Stimulated activated CD4-positive, alpha-beta T cell treated with anti-CD3 and anti-CD28 coated beads, Interleukin-12 subunit alpha, Interleukin-12 subunit beta, amount 100 ng/mL, for 48 hours (primary cell): ENCODE results near the gene DRD3.

Experiments used
- DNase-seq, 3 donors: peaks; one replicate each; pipeline ENCODE4 v3.0.0-alpha.2; 2020; ENCODE audit warnings: low read depth in 2 of 3, low spot score in 1 of 3

The DRD3 gene

DNA sequence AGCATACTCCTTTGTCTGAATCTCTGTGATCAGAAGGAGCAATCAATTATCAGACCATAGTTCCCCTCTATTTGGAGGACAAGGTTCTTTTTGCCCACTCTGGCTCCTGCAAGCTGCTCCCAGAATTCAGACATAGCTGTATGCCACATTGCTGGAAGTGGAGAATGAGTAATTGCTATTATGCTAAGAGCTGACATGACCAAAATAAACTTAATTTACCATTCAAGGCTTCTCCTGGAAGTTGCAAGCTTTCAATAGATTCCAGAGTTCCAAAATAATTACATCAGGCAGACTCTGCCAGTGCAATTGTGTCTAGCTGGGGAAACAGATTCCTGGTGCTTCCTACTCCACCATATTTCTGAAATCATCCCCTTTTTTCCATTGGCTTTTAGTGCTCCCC, 7.6 kb upstream of the DRD3 start:
- no peak for DNase-seq

DNA sequence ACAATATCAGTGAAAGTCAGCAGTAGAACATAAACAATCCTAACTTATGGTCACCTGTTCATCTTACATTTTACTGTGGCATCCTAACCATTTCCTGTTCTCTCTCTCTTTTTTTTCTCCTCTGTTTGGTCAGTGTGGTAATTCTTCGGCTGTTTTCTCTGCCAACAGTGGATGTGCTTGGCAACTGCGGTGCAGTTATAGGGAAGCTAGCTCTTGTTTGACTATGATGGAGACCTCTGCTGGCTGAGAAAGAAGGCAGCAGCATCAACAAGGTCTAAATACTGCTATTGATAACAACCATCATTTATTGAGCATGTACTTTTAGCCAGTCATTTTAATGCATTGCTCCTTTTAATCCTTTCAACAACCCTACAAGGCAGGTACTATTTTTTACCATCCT, 723 bp upstream of the DRD3 start:
- DNase-seq, result no peak

DNA sequence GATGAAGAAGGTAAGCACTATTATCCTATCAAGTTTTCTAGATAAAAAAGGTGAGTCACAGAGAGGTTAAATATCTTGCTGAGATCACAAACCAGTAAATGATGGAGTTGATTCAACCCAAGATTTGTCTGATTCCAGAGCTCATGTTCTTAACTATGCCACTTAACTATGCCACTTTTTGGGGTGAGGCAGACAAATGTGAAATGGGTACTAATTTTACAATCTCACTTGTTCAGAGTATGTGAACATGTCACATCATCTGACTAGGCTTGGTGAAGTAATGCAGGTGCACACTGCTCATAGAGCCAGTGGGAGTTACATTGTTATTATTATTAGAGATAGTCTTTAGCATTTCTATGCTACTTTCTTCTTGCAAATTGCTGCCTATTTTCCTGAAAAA, 2.0 kb downstream of the DRD3 start:
- DNase-seq, result no peak

DNA sequence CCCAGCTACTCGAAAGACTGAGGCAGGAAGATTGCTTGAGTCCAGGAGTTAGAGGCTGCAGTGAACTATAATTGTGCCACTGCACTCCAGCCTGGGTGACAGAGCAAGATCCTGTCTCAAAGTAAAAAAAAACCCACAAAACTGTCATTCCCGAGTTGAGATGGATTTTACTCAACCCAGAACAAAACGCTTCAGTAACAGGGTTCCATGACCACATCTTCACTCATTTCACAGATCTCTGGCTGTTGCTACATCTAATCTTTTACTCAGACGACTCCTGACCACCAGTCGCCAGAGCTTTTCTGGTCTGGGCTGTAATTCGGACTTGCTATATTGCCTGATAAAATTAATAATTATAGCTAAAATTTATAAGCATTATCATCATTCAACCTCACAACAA, 2.4 kb downstream of the DRD3 start:
- no peak for DNase-seq

DNA sequence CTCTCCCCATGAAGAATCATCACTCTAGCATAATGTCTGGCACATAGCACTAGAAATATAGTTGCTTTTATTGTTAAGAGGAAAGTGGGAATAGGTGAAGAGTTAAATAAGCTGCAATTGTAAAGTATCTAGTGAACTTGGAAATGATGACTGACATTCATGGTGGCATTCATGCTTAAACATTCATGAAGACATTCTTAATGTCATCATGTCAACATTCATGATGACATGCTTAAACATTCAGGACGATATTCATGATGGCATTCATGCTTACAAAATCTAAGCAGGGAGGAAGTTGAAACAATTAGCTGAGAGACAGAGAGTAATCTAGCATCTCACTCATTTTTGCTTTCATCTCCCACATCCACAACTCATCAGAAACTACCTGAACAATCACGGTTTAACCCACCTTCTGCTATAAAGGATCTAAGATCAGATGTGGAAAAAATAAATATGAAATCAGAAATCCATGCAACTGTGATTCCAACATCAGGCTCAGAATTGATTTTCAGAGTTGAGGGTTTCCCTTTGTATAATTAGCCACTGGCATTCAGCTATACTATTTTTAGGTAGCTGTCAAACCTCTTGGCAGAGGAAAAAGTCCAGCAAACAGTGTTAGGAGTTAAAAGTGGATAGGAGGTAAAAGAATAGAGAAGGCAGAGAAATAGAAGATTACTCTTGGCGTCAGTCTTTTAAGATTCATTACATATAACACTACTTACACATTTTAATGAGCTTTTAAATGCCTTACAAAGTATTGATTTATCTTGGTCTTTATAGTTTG, 3.5 kb downstream of the DRD3 start:
- no peak for DNase-seq

DNA sequence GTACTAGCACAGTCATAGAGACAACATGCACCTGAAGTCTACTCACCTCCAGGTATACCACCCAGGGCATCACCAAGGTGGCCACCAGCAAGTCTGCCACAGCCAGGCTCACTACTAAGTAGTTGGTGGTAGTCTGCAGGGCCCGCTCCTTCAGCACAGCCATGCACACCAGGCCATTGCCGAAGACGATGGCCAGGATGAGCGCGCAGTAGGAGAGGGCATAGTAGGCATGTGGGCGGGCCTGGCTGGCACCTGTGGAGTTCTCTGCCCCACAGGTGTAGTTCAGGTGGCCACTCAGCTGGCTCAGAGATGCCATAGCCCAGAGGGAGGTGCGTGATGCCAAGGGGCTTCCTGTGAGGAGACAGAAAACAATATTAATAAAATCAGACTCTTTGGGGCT, 7.2 kb downstream of the DRD3 start:
- no peak for DNase-seq

DNA sequence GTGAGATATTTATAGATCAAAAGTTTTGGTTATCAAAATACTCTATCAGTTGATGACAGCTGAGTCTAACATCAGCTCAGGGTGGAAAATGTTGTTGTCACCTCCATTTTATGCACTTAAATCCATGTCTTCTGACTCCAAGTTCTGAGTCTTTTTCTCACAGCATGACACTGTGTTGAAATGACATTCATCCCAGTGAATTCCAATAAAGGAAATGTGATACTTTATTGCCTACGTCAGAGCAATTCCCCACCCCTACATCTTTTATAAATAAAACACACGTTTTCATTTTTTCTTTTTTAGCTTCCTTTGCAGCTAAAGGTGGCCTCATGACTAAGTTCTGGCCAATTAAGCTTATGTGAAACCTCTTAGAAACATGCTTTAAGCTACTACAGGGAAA, 10.7 kb downstream of the DRD3 start:
- no peak for DNase-seq

DNA sequence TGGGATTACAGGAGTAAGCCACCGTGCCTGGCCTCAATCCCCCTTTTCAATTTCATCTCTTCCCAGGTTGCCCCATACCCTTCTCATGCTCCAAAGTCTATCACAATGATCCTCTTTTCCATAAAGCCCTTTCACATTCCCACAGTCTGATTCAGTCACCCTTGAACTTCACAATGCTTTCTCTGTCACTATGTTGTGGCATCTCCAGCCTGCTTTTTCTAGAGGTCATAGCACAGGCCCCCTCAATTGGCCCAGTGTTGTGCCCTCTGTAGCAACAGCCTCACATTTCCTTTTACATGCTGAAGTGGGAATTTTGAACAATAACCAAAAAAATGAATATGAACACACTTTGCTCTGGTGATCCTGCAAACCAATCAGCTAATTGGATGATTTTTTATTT, 21.5 kb downstream of the DRD3 start:
- no peak for DNase-seq

DNA sequence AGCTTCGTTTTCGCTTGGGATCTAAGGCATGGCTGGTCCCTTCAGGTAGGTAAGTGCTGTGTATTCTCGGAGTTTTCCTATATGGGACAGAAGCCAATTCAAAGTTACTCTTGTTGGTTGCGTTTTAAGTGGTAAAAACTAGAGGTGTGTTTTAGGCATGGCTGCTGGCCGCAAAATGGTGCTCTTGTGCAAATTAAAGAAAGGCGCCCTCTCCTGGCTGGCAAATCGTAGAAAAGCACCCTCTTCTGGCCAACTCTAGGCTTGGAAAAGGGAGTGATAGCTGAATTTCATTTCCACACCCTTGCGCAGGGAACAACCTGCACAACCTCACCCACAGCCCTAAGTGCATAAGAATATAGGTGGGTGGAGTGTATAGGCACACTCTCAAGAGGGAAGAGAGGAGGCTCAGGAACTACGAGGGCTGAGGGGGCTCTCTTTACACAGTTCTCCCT, 23.5 kb downstream of the DRD3 start:
- DNase-seq, result peak in 2 of 3 donors; percentile 11 to 20

DNA sequence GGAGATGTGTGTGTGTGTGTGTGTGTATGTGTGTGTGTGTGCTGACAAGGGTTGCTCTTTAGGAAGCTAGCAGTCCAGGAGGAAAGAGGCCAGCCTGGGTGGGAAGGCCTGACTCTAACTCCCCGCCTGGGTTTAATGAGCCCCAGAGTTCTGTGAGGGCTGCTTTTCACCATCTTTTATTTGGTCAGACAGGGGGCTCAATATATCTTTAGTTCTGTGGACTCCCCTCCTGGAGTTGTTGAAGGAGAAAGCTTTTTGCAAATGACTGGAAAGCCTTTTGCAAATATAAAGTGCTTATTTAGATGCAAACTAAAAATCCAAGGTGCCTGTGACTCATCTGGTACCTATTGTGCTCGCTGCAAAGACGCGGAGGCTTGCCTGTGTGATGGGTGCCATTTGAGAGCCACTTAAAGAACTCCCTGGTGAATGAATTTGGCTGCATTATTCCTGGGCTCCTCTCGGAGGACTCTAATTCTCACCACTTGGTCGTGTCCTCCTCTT, 24.5 kb downstream of the DRD3 start:
- DNase-seq, result no peak

DNA sequence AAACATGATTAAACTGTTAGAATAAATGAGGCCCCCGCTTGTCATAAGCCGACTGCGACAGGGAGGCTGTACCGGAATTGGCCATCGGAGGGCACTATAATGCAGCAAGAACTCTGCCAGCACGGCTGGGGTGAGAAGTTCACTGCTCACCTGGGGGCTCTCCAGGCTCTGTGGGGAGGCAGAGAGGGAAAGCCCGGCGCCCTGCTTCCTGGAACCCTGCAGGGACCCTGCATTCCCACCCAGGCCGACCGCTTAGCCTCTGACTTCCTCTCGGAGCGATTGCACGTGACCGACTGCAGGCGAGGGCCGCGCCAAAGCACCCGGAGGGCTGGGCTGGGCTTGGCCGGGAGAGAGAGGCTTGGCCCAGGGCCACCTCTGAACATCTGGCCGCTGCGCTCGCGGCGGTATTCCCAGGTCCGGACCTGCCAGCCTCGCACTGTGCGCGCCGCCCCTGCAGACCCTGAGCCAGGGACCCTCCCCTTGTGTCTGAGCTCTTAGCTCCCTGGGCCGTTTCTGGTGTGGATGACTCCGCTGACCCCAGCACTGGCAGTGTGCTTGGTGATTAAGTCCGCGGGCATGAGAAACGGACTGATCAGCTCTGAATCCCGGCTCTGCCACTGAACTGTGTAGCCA, 26.2 kb downstream of the DRD3 start:
- peak; percentile 72 to 85 (median 79) for DNase-seq

DNA sequence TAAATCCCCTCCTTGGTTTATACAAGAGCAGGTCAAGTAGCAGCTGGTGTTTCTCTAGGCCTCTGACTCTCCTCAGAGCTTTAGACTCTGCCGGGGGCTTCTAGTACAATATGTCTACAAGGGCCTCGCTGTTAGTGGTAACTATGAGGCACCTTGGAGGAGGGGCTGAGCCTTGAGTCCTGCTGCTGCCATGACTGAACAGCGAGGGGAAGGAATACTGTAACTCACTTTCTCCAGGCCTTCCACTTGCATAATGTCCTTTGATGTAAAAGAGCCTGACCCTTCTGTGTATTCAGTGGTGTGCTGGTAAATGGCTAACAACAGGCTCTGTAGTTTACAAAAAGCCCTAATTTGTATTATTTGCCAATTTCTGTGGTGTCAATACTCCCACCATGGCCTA, 27.8 kb downstream of the DRD3 start:
- no peak for DNase-seq

DNA sequence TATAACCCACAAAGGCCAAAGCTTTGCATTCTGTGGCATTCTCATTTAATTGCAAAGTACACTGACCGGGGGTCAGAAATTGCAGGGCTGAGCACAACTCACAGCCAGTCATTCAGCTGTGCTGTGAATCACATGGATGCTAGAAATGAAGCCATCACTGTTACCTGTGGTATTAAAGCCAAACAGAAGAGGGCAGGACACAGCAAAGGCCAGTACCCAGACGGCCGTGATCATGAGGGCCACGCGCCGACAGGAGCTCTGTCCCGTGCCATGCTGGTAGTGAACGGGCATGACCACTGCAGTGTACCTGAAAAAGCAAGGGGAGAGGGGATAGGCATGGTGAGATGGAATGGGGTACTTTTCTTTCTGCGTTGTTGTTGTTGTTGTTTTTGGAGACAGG, 31.6 kb downstream of the DRD3 start:
- DNase-seq, result no peak

DNA sequence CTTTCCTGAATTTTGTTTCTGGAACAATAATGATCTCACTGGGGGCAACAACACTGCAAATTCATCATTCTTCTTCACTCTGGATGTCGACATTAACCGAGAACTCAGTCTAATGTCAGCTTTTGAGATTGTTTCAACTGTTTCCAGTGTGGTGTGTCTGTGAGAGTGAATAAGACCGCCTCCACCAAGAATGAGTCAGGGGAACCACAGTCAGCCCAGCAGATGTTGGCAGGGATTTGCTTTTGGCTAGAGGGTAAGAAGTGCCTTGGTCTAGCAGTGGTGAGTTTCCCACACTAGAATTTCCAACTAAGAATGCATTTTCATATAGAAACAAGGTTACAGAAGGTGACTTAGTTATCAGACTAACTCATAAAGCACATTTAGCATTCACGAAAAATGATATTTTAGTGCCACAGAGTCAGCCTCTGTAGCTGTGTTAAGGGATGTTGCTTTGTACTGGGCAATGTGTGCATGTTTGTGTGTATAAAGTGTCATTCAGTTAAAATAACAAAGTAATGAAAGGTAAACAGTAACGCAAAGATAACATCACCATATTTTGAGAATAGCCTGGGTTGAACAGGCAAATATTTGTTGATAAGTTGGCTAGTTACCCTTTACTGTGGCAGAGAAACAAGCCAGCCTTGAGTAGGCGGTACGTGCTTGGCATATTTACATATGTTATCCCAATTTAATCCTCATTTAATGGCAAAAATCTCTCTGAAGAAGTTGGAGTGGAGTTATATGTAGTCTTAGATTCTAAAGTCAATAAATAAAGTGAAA, 33.8 kb downstream of the DRD3 start:
- DNase-seq, result peak; percentile 17 to 30 (median 22)

DNA sequence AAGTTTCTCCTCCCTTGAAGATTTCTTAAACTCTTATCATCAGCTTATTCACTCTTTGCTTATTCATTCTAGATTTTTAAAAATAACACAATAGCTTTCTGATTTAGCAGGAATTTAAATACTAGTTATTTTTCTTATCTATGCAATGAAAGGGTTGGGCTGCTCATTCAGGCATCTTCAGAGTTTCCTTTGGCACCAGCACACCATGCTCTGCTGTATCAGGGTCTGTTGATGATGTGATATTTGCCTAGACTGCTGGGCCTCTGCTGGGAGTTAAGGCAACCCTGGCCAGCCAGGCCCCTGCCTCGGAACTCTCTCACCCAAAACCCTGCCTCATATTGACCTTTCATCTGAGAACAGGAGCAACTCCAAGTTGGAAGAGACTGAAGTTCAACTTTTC, 35.0 kb downstream of the DRD3 start:
- no peak for DNase-seq

DNA sequence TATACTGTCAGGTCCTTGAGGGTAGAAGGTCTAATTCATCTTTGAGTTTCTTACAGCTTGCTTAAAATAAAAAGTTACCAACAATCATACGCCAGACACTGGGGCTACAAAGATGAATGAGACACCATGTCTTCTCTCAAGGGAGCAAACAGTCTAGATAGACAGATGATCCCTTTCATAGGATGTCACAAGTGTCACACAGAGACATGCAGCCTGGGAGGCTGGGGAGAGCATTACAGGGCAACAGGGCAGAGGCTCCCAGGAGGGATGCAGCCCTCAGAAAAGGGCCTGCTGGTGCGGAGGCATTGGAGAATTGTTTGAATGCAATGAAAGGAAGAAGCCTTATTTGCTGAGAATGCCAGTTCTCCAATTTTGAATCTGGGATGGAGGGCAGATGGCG, 39.0 kb downstream of the DRD3 start:
- DNase-seq, result no peak

DNA sequence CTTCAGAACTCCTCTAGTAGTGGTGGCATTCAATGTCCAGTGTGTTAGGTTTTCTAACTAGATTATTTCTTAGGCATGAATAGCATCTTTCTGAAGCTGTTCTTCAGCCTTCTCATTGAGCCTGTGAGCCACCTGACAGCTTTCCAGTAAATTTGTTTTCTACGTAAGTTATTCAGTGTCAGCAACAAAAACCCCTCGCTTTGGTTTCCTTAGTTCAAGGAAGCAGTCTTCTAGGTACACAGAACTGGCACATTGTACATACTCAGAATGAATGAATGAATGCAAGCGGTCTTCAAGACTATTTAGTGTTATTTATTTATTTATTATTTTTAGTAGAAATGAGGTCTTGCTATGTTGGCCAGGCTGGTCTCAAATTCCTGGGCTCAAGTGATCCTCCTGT, 44.9 kb downstream of the DRD3 start:
- no peak for DNase-seq

DNA sequence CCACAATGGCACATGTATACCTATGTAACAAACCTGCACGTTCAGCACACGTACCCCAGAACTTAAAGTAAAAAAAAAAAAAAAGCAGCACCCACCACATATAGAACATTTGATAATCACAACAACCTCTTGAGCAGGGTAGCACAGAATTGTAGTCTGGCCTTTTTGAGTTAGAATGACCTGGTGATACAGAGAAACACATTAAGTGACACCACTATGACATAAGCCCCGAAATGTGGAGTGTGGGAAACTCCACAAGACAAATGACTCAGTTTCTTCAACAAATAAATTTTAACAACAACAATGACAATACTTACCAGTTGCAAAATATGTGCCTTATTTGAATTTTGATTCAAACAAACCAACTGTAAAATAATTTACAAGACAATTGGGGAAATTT, 46.4 kb downstream of the DRD3 start:
- DNase-seq, result no peak

DNA sequence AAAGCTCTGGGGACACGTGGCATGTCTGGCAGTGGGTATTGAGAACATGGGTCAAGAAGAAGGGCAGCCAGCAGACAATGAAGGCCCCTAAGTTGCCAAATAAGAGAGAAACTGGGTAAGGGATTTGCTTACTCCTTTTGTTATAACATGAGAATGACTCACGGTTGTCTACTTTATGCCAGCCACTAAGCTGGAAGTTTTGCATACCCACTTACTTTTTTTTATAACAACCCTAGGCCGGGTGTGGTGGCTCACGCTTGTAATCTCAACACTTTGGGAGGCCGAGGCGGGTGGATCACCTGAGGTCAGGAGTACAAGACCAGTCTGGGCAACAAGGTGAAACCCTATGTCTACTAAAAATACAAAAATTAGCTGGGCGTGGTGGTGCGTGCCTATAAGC, 50.0 kb downstream of the DRD3 start:
- DNase-seq, result no peak

DNA sequence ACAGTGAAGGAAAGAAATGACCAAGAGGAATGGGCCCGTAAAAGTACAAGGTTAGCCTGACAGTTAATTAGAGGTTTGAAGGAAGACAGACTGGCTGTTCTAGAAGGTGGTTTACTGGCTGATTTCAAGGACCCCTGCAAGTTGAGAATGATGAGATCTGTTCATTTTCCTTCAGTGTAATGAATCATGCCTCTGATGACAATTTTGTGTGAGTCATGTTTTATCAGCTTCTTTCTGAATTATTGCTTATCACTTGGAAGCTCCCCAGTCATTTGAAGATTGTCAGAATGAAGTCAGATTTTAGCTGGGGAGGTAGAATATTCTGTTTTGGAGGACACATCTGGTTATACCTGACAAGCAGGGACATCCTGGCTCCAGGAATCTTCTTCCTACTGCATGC, 50.6 kb downstream of the DRD3 start:
- no peak for DNase-seq

DNA sequence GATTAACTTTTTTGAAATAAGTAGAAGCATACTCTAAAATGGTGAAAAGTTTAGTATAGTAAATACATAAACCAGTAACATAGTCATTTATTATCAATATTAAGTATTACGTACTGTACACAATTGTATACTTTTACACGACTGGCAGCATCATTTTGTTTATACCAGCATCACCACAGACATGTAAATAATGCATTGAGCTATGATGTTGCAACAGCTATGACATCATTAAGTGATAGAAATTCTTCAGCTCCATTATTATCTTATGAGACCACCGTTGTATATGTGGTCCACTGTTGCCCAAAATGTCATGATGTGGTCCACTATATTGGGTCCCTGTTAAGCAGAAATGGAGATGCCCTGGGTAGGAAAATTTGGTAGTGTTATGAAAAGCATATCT, 51.3 kb downstream of the DRD3 start:
- no peak for DNase-seq

DNA sequence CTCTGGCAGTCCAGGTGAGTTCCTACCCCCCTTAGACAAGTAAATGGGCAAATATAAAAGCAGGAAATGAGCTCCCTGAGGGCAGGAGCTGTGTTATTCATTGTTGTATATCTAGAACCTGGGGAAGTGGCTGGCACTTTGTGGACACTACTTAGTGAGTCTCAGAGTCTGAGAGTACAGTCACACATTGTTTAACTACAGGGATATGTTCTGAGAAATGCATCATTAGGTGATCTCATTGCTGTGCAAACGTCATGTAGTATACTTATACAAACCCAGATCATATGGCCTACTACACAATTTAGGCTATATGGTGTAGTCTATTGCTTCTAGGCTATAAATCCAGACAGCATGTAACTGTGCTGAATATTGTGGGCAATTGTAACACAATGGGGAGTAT, 52.4 kb downstream of the DRD3 start:
- DNase-seq, result no peak
